Neural cell (in vitro differentiated cells): ENCODE results near the gene POLN. TPM values are rescaled to one million over a fixed set of nuclear protein-coding genes. Genes with fewer than 3 reads are reported as not detected.
A peak's percentile ranks its signal among the peaks of the same experiment; 100 is the strongest.

ENCODE experiments used
- H2AFZ ChIP-seq: fragments of 200-600, 300-800 bp; sonication (generic), shearing (Covaris generic); 2 replicates; pipeline ENCODE4 v1.6.0; 2014; ENCODE audit warnings: low read depth, mild to moderate bottlenecking, antibody characterized with exemption, low read length, moderate library complexity
- H3F3A ChIP-seq: fragments of 200-600 bp; shearing (Covaris generic); 2 replicates; pipeline ENCODE4 v1.6.1; 2016; ENCODE audit warnings: mild to moderate bottlenecking, moderate library complexity, mixed read lengths, antibody characterized with exemption, low read length; ENCODE audit not compliant: insufficient read depth, poor library complexity, severe bottlenecking
- H3K27ac ChIP-seq: fragments of 200-600, 300-800 bp; sonication (generic), shearing (Covaris generic); 2 replicates; pipeline ENCODE4 v1.5.1; 2014; ENCODE audit warnings: mild to moderate bottlenecking, low read length, moderate library complexity
- H3K27me3 ChIP-seq: fragments of 300-800, 200-600 bp; sonication (generic), shearing (Covaris generic); 2 replicates; pipeline ENCODE4 v1.6.0; 2014; ENCODE audit warnings: mild to moderate bottlenecking, low read depth, low read length, moderate library complexity; ENCODE audit not compliant: insufficient read depth
- H3K36me3 ChIP-seq: fragments of 300-800, 200-600 bp; sonication (generic), shearing (Covaris generic); 2 replicates; pipeline ENCODE4 v1.5.1; 2014; ENCODE audit warnings: mild to moderate bottlenecking, antibody characterized with exemption, low read length, moderate library complexity; ENCODE audit not compliant: insufficient read depth
- H3K4me2 ChIP-seq: fragments of 300-800, 200-600 bp; sonication (generic), shearing (Covaris generic); 2 replicates; pipeline ENCODE4 v1.6.0; 2014; ENCODE audit warnings: mild to moderate bottlenecking, low read length
- H3K4me3 ChIP-seq: fragments of 300-800, 200-600 bp; sonication (generic), shearing (Covaris generic); 2 replicates; pipeline ENCODE4 v1.5.1; 2014; ENCODE audit warnings: mild to moderate bottlenecking, low read length, moderate library complexity
- H3K79me2 ChIP-seq: fragments of 200-600 bp; shearing (Covaris generic); replicated peaks from 2 replicates; pipeline ENCODE4 v1.6.0; 2014; ENCODE audit warnings: mild to moderate bottlenecking, low read length, moderate library complexity; ENCODE audit not compliant: insufficient read depth
- H3K9ac ChIP-seq: fragments of 300-800, 200-600 bp; sonication (generic), shearing (Covaris generic); 2 replicates; pipeline ENCODE4 v1.6.1; 2016; ENCODE audit warnings: mild to moderate bottlenecking, low read length, mixed read lengths
- H3K9me2 ChIP-seq: fragments of 200-600 bp; shearing (Covaris generic); 2 replicates; pipeline ENCODE4 v1.6.1; 2016; ENCODE audit warnings: mild to moderate bottlenecking, low read length, mixed read lengths; ENCODE audit not compliant: insufficient read depth
- H3K9me3 ChIP-seq: fragments of 200-600, 300-800 bp; sonication (generic), shearing (Covaris generic); 2 replicates; pipeline ENCODE4 v1.6.1; 2016; ENCODE audit warnings: mild to moderate bottlenecking, mixed run types, low read length, moderate library complexity, mixed read lengths
- H4K20me1 ChIP-seq: fragments of 200-600 bp; shearing (Covaris generic); 2 replicates; pipeline ENCODE4 v1.6.1; 2016; ENCODE audit warnings: mild to moderate bottlenecking, mixed run types; ENCODE audit not compliant: insufficient read depth
- EP300 ChIP-seq: fragments of 450-650 bp; conservative IDR thresholded peaks from 2 replicates; pipeline ENCODE4 v1.6.1; 2014; ENCODE audit warnings: antibody characterized with exemption, mild to moderate bottlenecking, moderate library complexity; ENCODE audit not compliant: poor library complexity, severe bottlenecking
- EZH2 ChIP-seq: fragments of 200-600, 300-800 bp; shearing (Covaris generic), sonication (generic); IDR thresholded peaks from 2 replicates; pipeline ENCODE4 v1.6.1; 2014; ENCODE audit warnings: antibody characterized with exemption, low read length, borderline replicate concordance, mild to moderate bottlenecking; ENCODE audit not compliant: insufficient read depth, poor library complexity, severe bottlenecking
- MXI1 ChIP-seq: fragments of 450-650 bp; conservative IDR thresholded peaks from 2 replicates; pipeline ENCODE4 v1.6.1; 2014; ENCODE audit warnings: antibody characterized with exemption, mild to moderate bottlenecking; ENCODE audit not compliant: poor library complexity, severe bottlenecking
- POLR2AphosphoS5 ChIP-seq: IDR thresholded peaks from 2 replicates; pipeline ENCODE4 v1.6.1; 2012
- RAD21 ChIP-seq: fragments of 450-650 bp; conservative IDR thresholded peaks from 2 replicates; pipeline ENCODE4 v1.6.1; 2014; ENCODE audit warnings: antibody characterized with exemption, mild to moderate bottlenecking, moderate library complexity
- SMC3 ChIP-seq: fragments of 450-650 bp; conservative IDR thresholded peaks from 2 replicates; pipeline ENCODE4 v1.6.1; 2014; ENCODE audit warnings: antibody characterized with exemption, mild to moderate bottlenecking, moderate library complexity; ENCODE audit not compliant: poor library complexity
- TAF1 ChIP-seq: IDR thresholded peaks from 2 replicates; pipeline ENCODE4 v1.6.1; 2012; ENCODE audit warnings: low read depth
- polyA plus RNA-seq: library from polyadenylated mRNA; depleted of rRNA; stranded (reverse); fragments of >200 nt; gene quantifications from 2 replicates; pipeline ENCODE4 v1.2.3, GENCODE V29; 2014
- TF ChIP-seq, protein P1 (sequence below): IDR thresholded peaks from 2 replicates; pipeline ENCODE4 v1.6.1; 2012; ENCODE audit warnings: borderline replicate concordance
- TF ChIP-seq, protein P2 (sequence below): fragments of 450-650 bp; IDR thresholded peaks from 2 replicates; pipeline ENCODE4 v1.5.1; 2014; ENCODE audit warnings: antibody characterized with exemption, mild to moderate bottlenecking, moderate library complexity; ENCODE audit not compliant: poor library complexity, severe bottlenecking

Gene POLN
- polyA plus RNA-seq, 1 donor from 2014 or later, result 1.1 TPM

DNA sequence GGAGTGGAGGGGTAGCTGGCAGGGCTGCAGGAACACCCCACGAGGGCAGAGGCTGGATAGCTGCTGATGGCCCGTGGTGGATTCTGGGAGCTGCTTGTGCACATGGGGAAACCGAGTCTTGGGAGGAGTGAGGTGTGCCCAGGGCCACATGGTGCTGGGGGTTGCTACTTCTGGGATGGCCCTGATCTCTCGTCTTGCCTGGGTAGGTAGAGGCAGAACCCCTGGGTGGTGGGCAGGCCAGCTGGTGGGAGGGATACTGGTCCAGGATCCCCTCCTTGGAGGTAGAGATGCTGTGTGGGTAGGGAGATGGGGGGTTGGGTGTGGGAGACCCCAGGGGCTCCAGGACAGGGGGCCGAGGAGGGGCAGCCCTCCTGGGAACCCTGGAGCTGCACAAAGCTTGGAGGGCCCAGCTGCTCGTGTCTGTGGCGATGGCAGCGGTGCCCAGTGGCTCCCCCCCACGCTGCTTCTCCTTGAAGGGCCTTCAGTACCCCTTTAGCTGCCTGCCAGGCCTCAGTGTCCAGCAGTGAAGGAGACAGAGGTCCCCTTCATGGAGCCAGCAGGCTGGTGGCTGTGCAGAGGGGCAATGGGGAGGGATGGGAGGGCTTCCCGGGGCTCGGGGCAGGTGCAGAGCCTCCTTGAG is 179.6 kb downstream of the POLN start:
- Histone ChIP-seq H3K4me2 (no peak overlapping the region), H2AFZ (no peak overlapping the region), H3K4me3 (peak overlapping the region; percentile 69), H3K9me2 (no peaks in the 10 kb centered on the region), H3K79me2 (no peaks in the 10 kb centered on the region), H3F3A (no peaks in the 10 kb centered on the region), H4K20me1 (peaks cover 7% of the 10 kb centered on the region), H3K9me3 (no peaks in the 10 kb centered on the region), H3K36me3 (no peaks in the 10 kb centered on the region), H3K27me3 (no peaks in the 10 kb centered on the region), H3K27ac (no peak overlapping the region), H3K9ac (no peak overlapping the region)
- TF ChIP-seq EZH2 (no peak), MXI1 (no peak), RAD21 (no peak), TAF1 (no peak), SMC3 (no peak), EP300 (no peak), POLR2AphosphoS5 (no peak)
- TF ChIP-seq, protein P1, sequence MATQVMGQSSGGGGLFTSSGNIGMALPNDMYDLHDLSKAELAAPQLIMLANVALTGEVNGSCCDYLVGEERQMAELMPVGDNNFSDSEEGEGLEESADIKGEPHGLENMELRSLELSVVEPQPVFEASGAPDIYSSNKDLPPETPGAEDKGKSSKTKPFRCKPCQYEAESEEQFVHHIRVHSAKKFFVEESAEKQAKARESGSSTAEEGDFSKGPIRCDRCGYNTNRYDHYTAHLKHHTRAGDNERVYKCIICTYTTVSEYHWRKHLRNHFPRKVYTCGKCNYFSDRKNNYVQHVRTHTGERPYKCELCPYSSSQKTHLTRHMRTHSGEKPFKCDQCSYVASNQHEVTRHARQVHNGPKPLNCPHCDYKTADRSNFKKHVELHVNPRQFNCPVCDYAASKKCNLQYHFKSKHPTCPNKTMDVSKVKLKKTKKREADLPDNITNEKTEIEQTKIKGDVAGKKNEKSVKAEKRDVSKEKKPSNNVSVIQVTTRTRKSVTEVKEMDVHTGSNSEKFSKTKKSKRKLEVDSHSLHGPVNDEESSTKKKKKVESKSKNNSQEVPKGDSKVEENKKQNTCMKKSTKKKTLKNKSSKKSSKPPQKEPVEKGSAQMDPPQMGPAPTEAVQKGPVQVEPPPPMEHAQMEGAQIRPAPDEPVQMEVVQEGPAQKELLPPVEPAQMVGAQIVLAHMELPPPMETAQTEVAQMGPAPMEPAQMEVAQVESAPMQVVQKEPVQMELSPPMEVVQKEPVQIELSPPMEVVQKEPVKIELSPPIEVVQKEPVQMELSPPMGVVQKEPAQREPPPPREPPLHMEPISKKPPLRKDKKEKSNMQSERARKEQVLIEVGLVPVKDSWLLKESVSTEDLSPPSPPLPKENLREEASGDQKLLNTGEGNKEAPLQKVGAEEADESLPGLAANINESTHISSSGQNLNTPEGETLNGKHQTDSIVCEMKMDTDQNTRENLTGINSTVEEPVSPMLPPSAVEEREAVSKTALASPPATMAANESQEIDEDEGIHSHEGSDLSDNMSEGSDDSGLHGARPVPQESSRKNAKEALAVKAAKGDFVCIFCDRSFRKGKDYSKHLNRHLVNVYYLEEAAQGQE, result no peak
- TF ChIP-seq, protein P2, sequence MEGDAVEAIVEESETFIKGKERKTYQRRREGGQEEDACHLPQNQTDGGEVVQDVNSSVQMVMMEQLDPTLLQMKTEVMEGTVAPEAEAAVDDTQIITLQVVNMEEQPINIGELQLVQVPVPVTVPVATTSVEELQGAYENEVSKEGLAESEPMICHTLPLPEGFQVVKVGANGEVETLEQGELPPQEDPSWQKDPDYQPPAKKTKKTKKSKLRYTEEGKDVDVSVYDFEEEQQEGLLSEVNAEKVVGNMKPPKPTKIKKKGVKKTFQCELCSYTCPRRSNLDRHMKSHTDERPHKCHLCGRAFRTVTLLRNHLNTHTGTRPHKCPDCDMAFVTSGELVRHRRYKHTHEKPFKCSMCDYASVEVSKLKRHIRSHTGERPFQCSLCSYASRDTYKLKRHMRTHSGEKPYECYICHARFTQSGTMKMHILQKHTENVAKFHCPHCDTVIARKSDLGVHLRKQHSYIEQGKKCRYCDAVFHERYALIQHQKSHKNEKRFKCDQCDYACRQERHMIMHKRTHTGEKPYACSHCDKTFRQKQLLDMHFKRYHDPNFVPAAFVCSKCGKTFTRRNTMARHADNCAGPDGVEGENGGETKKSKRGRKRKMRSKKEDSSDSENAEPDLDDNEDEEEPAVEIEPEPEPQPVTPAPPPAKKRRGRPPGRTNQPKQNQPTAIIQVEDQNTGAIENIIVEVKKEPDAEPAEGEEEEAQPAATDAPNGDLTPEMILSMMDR, result no peak

DNA sequence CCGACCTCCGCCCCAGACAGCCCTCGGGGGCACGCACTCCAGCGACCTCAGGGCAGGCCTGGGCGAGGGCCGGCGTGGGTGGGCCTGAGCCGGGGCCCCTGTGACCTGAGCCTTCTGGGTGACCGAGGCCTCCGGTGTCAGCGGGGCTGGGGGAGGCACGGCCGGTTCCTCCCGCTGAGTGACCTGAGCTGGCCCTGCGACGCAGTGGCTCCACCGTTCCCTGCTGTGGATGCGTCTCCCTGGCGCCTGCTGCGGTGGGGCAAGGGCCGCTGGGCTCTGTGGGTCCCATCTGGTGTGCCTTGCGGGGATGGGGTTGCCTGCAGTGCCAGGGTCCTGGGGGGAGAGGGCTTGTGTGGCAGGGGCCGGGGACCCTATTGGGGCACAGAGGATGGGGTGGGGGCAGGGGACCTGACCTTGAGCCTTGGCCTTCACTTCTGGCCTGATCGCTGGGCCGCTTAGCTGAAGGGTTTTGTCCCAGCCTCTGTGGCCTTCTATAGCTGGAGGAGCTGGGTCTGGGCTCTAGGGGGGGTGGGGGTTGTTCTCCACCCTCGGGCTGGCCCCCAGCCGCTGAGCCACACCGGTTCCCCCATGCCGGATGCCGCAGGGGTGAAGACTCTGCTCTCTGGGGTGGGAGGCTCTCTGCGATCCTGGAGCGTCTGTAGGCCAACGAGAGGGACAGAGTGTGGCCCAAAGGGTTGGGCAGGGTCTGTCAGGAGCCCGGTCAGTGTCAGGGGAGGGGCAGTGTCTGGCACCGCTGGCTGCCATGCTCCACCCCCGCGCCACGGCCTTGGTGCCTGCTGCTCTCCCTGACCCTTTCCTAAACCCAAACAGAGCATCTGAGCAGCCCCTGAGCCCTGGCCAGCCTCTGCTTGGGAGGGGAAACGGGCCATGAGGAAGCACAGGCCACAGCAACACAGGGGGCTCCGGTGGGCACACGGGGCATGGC is 180.5 kb downstream of the POLN start:
- no peak overlapping the region for H3K4me2 ChIP-seq
- no peak overlapping the region for H2AFZ ChIP-seq
- no peaks in the 10 kb centered on the region for H3K27me3 ChIP-seq
- peak overlapping the region; percentile 69 for H3K4me3 ChIP-seq
- H3K9me2 ChIP-seq, result no peaks in the 10 kb centered on the region
- H3K27ac ChIP-seq, result no peak overlapping the region
- no peaks in the 10 kb centered on the region for H3K9me3 ChIP-seq
- peak overlapping the region; percentile 3 for H3K9ac ChIP-seq
- peaks cover 7% of the 10 kb centered on the region for H4K20me1 ChIP-seq
- H3K36me3 ChIP-seq, result no peaks in the 10 kb centered on the region
- H3K79me2 ChIP-seq, result no peaks in the 10 kb centered on the region
- no peak for TF ChIP-seq MXI1
- TF ChIP-seq, protein P1, result no peak
- no peak for TF ChIP-seq EZH2
- TF ChIP-seq SMC3, result no peak
- TF ChIP-seq, protein P2, result no peak
- TF ChIP-seq EP300, result no peak
- H3F3A ChIP-seq, result no peaks in the 10 kb centered on the region
